ENCODE results near the gene OR14A2.
"Not testable (repeated sequence)": the region's sequence is repeated elsewhere in the genome, so short reads cannot be mapped to it uniquely, and the experiment has no call there.

OR14A2 gene

DNA sequence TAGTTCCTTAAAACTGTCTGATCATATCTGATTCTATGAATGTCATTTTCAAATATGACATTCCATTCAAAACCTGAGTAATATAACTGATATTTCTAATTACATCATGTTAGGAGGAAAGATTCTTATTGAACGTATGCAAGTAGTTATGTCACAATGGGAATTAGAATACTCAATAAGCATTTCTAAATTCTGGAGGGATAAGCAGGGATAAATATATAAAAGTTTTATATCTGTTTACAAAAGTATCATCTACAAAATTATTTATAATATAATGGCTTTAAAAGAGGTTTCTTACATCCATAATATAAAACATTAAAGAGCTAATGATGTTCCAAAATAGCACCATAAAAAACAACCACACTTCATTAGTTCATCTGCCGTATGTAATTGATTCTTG lies at the start of gene OR14A2:
OR14A2 (minus strand) TSS at position 101 of the 400 bp plus-strand sequence.
- TF ChIP-seq CTCF (IDR thresholded peaks at IDR 0.05; ENCODE audit: borderline replicate concordance, control extremely low read depth, extremely low read depth, insufficient read depth, missing control alignments), result no peak
- no peak for DNase-seq (ENCODE audit: low spot score)
- in situ Hi-C loops (cut with MboI; ENCODE audit: low sequenced_read_pairs, unreplicated experiment), result no loop called here

- in situ Hi-C loops (cut with MboI; ENCODE audit: low sequenced_read_pairs, unreplicated experiment), result no loop called here
- DNase-seq (ENCODE audit: low spot score), result no peak
- no peak for TF ChIP-seq CTCF (IDR thresholded peaks at IDR 0.05; ENCODE audit: borderline replicate concordance, control extremely low read depth, extremely low read depth, insufficient read depth, missing control alignments)
Observed at GRCh38 chr1:247797518-247797917, 49.6 kb upstream of the OR14A2 start.

DNA sequence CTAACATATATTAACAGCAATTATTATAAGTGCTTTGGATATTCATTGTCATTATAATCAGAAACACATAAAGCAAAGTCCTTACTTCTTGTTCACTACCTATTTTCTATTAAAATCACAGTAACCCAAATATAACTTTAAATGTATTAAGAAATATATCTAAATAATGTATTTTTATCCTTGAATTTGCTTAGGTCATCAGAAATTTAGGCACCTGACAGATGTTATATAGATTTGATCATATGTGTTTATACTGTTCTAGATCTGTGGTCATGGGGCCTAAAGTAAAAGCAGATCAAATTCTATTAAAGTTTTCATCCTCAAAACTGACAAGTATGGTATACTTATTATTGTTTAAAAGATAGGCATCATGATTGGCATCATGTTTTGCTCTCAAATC lies 21.7 kb upstream of the OR14A2 start:
- in situ Hi-C loops (cut with MboI; ENCODE audit: low sequenced_read_pairs, unreplicated experiment), result no loop called here
- TF ChIP-seq CTCF (IDR thresholded peaks at IDR 0.05; ENCODE audit: borderline replicate concordance, control extremely low read depth, extremely low read depth, insufficient read depth, missing control alignments), result no peak
- DNase-seq (ENCODE audit: low spot score), result no peak

GRCh38 chr1:247760456-247760855 lies 12.5 kb upstream of the OR14A2 start, which contains the start of gene OR1C1:
OR1C1 (minus strand) TSS chr1:247760556; CDS start chr1:247758406, 2,150 bp downstream.
- DNase-seq (ENCODE audit: low spot score), result no peak
- no peak for TF ChIP-seq CTCF (IDR thresholded peaks at IDR 0.05; ENCODE audit: borderline replicate concordance, control extremely low read depth, extremely low read depth, insufficient read depth, missing control alignments)
- in situ Hi-C loops (cut with MboI; ENCODE audit: low sequenced_read_pairs, unreplicated experiment), result no loop called here

- in situ Hi-C loops (cut with MboI; ENCODE audit: low sequenced_read_pairs, unreplicated experiment); DNase-seq (ENCODE audit: low spot score): not testable (repeated sequence)
Observed at GRCh38 chr1:247754311-247754710, 6.4 kb upstream of the OR14A2 start.

GRCh38 chr1:247749870-247750269 lies 1.9 kb upstream of the OR14A2 start:
- no peak for DNase-seq (ENCODE audit: low spot score)
- TF ChIP-seq CTCF (IDR thresholded peaks at IDR 0.05; ENCODE audit: borderline replicate concordance, control extremely low read depth, extremely low read depth, insufficient read depth, missing control alignments), result no peak
- in situ Hi-C loops (cut with MboI; ENCODE audit: low sequenced_read_pairs, unreplicated experiment), result no loop called here

GRCh38 chr1:247747616-247748015 lies 325 bp downstream of the OR14A2 start:
- no peak for TF ChIP-seq CTCF (IDR thresholded peaks at IDR 0.05; ENCODE audit: borderline replicate concordance, control extremely low read depth, extremely low read depth, insufficient read depth, missing control alignments)
- no peak for DNase-seq (ENCODE audit: low spot score)
- in situ Hi-C loops (cut with MboI; ENCODE audit: low sequenced_read_pairs, unreplicated experiment), result no loop called here

All from GM13976 (cell line).